Skeletal muscle satellite cell (primary cell): ENCODE results near the gene ZNF22. TPM values are rescaled to one million over a fixed set of nuclear protein-coding genes. Genes with fewer than 3 reads are reported as not detected.
A peak's percentile ranks its signal among the peaks of the same experiment; 100 is the strongest.

ENCODE experiments used
- H3K27me3 ChIP-seq: 2 replicates; pipeline ENCODE4 v1.7.0; 2013; ENCODE audit warnings: low read length; ENCODE audit not compliant: control insufficient read depth, insufficient read depth
- H3K36me3 ChIP-seq: 2 replicates; pipeline ENCODE4 v1.7.0; 2013; ENCODE audit warnings: mild to moderate bottlenecking, control low read depth, low read length; ENCODE audit not compliant: insufficient read depth
- H3K4me1 ChIP-seq: 2 replicates; pipeline ENCODE4 v1.7.0; 2013; ENCODE audit warnings: low read length; ENCODE audit not compliant: control insufficient read depth, insufficient read depth
- H3K4me2 ChIP-seq: 2 replicates; pipeline ENCODE4 v1.7.0; 2013; ENCODE audit warnings: mild to moderate bottlenecking, low read length
- H3K4me3 ChIP-seq: 2 replicates; pipeline ENCODE4 v1.7.0; 2013; ENCODE audit warnings: low read length
- H3K9ac ChIP-seq: 2 replicates; pipeline ENCODE4 v1.7.0; 2013; ENCODE audit warnings: mild to moderate bottlenecking, low read depth, low read length, moderate library complexity
- H3K9me3 ChIP-seq: replicated peaks from 2 replicates; pipeline ENCODE4 v1.7.0; 2013; ENCODE audit warnings: mild to moderate bottlenecking, control low read depth, low read length
- total RNA-seq: library from RNA; depleted of rRNA; stranded (reverse); fragments of >200 nt; gene quantifications from 2 replicates; pipeline ENCODE4 v1.2.3, GENCODE V29; 2012; rRNA removed

ZNF22 gene
- 9.2 and 9.4 TPM in 2 replicates for total RNA-seq

DNA sequence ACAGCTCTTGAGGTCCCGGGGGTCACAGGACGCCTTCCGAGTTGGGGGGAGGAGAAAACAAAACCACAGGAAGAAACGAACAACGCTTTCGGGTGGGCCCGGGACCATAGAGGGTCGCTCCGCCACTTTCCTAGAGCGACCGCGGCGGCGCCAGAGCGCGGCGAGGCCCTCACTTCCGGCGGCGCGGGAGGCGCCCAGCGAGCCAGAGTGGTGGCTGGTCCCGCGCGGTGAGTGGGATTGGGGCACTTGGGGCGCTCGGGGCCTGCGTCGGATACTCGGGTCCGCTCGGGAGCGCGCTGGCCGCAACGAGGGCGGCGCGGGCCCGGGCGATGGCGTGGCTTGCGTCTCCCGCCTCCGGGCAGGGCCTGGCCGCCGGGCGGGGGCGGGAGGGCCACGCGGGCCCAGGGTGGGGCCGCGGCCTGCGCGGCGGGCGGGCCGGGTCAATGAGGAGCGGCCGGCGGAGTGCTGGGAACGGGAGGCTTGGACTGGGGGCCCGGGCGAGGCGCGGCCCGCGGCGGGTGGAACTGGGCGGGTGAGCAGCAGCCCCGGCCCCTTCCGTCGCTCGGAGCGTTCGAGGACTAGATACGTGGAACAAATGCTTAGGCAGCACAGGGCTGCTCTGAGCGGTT lies at the start of gene ZNF22:
Gene ZNF22, plus strand, starts transcription at position 172 of the 629 bp plus-strand sequence. CDS start 2,446 bp downstream, outside the sequence.
- no peaks in the 10 kb centered on the region for H3K9me3 ChIP-seq
- H3K36me3 ChIP-seq: peaks cover 11% of the 10 kb centered on the region
- peak within 1 kb of the TSS; percentile 86 for H3K4me2 ChIP-seq
- H3K27me3 ChIP-seq: no peaks in the 10 kb centered on the region
- H3K9ac ChIP-seq: peak within 1 kb of the TSS; percentile 85
- peak within 1 kb of the TSS; percentile 68 for H3K4me3 ChIP-seq
- peaks cover 43% of the 10 kb centered on the region for H3K4me1 ChIP-seq

DNA sequence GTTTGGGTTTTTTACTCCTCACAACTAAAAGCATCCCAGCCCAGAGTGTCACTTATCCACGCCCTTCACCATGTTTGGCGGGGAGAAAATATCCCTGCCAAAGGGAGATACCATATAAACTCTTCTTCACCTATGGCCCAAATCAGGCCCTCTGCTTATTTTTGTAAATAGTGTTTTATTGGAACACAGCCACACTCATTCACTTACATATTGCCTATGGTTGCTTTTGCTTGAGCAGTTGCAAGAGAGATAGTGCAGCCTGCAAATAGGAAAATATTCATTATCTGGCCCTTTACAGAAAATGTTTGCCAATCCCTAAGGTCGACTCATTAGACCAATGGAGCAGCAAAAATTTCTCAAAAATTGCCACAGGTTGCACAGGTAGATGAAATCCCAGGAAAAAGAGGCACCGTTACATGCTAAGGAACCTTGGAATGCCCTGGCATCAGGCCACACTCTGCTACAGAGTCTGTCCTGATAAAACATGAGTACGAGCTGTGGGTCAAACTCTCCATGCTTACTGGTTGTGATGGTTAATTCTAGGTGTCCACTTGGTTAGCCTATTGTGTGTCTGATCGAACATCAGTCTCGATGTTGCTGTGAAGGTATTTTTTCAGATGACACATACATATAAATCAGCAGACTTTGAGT lies 49.0 kb upstream of the ZNF22 start:
- no peaks in the 10 kb centered on the region for H3K4me1 ChIP-seq
- peaks cover 2% of the 10 kb centered on the region for H3K36me3 ChIP-seq

DNA sequence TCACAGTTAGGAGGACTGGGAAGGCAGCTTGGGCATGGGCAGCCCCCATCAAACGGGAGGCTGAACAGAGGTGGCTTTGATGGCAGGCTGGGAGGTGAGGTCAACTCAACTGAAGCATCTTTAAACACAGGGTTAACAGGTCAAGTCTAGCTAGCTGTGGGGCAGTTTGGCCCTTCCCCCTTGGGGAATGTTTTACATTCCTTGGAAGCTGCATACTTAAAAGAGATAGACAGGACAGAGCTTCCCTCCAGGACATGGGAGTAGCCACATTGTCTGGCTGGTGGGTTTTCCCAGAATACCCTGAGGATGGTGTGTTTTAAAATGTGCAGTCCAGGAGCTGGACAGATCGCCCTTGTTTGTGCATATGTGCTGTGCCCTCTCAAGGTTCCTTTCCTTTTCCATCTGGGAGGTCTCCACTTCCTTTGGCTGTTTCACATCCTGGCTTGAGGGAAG lies 47.9 kb upstream of the ZNF22 start:
- Histone ChIP-seq H3K9ac (no peak overlapping the region), H3K9me3 (no peaks in the 10 kb centered on the region), H3K4me3 (no peak overlapping the region), H3K36me3 (peaks cover 4% of the 10 kb centered on the region), H3K27me3 (no peaks in the 10 kb centered on the region), H3K4me2 (no peak overlapping the region), H3K4me1 (peaks cover under 1% of the 10 kb centered on the region)

More for the DNA sequence above, 49.0 kb upstream of the ZNF22 start:
- H3K4me2 ChIP-seq: no peak overlapping the region
- H3K4me3 ChIP-seq: no peak overlapping the region
- H3K9me3 ChIP-seq: no peaks in the 10 kb centered on the region
- no peaks in the 10 kb centered on the region for H3K27me3 ChIP-seq
- no peak overlapping the region for H3K9ac ChIP-seq

DNA sequence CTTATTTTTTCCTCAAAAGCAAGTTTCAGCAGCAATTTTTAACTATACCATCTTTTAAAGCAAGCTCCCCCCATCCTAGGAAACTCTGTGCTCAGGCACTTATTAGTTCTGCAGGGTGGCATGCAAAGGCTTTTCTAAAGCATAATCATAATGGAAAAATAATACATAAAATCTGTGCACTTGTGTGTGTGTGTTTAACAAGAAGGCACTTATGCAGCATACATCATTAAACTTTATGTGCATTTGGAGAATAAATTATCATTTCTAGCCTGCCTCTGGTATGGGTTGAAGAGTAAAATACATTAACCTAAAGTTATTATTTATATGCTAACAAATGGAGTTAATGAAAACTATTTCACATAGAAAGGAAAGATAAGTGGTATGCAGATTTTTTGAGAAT lies 46.7 kb upstream of the ZNF22 start:
- Histone ChIP-seq H3K4me2 (no peak overlapping the region), H3K27me3 (no peaks in the 10 kb centered on the region), H3K9me3 (no peaks in the 10 kb centered on the region), H3K4me1 (peaks cover 11% of the 10 kb centered on the region), H3K4me3 (no peak overlapping the region), H3K9ac (no peak overlapping the region), H3K36me3 (peaks cover 4% of the 10 kb centered on the region)

DNA sequence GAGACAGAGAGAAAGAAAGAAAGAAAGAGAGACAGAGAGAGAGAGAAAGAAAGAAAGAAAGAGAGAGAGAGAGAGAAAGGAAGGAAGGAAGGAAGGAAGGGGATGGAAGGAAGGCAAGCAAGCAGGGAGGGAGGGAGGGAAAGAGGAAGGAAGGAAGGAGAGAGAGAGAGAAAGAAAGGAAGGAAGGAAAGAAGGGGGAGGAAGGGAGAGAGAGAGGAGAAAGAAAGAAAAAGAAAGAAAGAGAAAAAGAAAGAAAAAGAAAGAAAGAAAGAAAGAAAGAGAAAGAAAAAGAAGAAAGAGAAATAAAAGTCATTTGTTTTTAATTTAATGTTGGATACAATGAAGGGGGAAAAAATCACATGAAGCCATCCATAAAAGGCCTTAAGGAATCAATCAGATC lies 45.8 kb upstream of the ZNF22 start:
- H3K4me2 ChIP-seq: no peak overlapping the region

DNA sequence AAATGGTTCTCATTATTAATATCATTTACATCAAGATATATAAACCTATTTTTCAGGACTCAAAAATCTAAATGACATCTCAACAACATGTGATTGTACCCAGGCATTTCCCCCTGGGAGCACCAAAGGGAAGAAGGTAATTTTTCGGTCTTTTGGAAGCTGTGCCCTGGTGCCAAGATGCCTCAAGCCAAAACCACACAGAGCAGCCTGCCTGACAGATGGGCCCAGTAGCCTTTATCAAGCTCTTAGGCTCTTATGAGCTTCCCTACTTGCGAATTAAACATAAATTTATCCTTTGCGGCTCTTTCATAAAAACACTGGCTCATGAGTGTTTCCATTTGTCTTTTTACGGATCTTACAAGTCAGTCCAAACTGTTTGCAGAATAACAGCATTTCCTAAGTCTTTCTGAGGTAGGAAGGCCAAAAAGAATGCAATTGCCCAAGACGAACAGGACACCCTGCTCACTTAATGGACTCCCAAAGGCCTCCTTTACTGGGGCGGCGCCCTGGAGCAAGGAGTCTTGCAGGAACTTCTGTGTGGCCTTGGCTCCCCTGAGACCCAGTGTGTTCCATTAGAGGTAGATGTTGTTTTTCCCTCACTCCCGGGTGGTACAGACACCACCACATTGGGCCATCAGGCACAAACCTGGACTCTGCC lies 45.2 kb upstream of the ZNF22 start:
- no peaks in the 10 kb centered on the region for H3K9me3 ChIP-seq
- H3K4me1 ChIP-seq: peaks cover 21% of the 10 kb centered on the region
- H3K9ac ChIP-seq: no peak overlapping the region
- H3K27me3 ChIP-seq: no peaks in the 10 kb centered on the region
- peaks cover 4% of the 10 kb centered on the region for H3K36me3 ChIP-seq
- H3K4me3 ChIP-seq: no peak overlapping the region
- H3K4me2 ChIP-seq: no peak overlapping the region

More for the DNA sequence above, 45.8 kb upstream of the ZNF22 start:
- Histone ChIP-seq H3K9me3 (no peaks in the 10 kb centered on the region), H3K4me1 (peaks cover 15% of the 10 kb centered on the region), H3K36me3 (peaks cover 4% of the 10 kb centered on the region), H3K27me3 (no peaks in the 10 kb centered on the region), H3K9ac (no peak overlapping the region), H3K4me3 (no peak overlapping the region)

DNA sequence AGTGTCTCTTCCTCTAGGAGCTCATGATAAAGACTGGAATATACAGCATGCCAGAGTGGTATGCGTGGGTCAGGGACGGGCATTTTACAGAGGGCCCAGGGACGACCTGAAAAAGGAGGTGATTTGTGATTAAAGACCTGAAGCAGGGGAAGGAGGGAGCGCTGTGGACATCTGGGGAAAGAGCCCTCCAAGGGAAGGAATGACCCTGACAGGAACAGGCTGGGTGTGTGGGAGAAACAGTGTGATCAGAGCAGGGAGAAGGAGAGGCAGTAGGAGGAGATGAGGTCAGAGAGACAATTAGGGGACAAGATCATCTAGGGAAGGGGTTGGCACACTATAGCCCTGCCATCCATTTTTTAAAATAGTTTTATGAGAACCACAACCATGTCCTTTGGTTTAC lies 44.5 kb upstream of the ZNF22 start:
- Histone ChIP-seq H3K9ac (no peak overlapping the region), H3K4me3 (no peak overlapping the region), H3K4me1 (peaks cover 27% of the 10 kb centered on the region), H3K4me2 (no peak overlapping the region), H3K27me3 (no peaks in the 10 kb centered on the region), H3K36me3 (peaks cover 4% of the 10 kb centered on the region), H3K9me3 (no peaks in the 10 kb centered on the region)

DNA sequence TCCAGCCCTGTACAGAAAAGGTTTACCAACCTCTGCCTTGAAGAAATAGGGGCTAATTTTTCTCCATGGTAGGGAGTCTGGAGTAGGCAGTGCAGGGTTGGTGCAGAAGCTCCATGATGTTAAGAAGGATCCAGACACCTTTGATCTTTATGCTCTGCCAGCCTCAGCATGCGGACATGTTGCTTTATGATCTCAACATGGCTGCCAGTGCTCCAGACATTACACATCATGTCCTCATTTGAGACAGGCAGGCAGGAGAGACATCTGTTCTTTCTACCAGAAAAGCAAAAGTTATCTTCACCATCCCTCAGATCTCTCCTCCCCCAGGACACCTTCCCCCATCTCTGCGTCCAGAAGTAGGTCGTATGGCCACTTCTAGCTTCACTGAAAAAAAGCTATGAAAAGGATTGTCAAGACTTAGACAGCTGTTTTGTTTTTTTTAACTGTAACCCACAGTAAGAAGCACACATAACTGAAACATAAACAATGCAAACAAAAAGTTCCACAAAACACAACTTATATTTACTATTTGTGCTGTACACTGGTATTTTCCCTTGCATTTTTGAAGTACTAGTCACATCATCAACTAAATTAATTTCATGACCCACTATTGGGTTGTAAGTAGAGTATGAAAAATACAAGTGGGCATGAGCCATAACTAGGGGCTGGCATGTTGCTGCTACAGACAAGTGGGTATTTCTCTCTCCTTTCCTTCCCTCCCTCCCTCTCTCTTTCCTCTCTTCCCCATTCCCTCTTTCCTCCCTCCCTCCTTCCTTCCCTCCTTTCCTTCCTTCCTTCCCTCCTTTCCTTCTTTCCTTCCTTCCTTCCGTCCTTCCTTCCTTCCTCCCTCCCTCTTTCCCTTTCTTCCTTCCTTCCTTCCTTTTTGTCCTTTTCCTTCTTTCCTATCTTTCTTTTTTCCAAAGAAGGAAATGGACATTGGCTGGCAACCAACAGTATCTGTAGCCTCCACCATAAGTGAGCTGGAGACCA lies 43.7 kb upstream of the ZNF22 start:
- H3K9ac ChIP-seq: no peak overlapping the region
- H3K36me3 ChIP-seq: peaks cover 4% of the 10 kb centered on the region
- no peaks in the 10 kb centered on the region for H3K9me3 ChIP-seq
- peaks cover 28% of the 10 kb centered on the region for H3K4me1 ChIP-seq
- H3K4me2 ChIP-seq: no peak overlapping the region
- H3K4me3 ChIP-seq: no peak overlapping the region
- no peaks in the 10 kb centered on the region for H3K27me3 ChIP-seq

DNA sequence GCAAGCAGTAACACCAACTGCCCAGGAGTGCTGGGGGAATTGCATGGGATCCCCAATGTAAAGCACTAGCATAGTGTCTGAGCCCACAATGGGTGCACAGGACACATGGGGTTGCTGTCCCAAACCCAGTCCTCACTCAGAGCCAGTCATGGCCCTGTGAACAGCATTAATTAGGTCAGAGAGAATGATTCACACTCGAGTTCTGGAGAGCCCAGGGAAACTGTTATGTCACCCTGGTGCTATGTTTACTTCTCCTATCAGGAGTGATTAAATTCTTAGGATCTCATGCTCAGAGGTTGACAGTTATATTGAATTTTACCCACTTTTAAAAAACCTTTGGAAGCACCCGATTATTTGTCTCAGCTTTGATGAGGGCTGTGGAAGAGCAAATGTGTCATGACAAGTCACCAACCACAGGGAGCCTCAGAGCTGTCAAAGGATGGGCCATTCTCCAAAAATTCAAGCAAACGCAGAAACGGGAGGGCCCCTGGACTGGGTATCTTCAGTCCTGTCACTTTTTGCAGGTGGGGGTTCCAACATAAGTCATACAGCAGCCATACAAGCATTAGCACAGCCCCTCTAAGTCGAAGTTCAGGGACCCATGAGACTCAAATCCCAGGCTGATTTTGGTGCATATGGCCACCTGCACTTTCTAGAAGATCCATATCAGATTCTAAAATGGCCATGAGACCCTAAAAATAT lies 42.4 kb upstream of the ZNF22 start:
- peaks cover 4% of the 10 kb centered on the region for H3K36me3 ChIP-seq
- peak overlapping the region; percentile 87 for H3K4me2 ChIP-seq
- peaks cover 34% of the 10 kb centered on the region for H3K4me1 ChIP-seq
- H3K9ac ChIP-seq: peak overlapping the region; percentile 91
- H3K4me3 ChIP-seq: peak overlapping the region; percentile 97
- no peaks in the 10 kb centered on the region for H3K9me3 ChIP-seq
- no peaks in the 10 kb centered on the region for H3K27me3 ChIP-seq

DNA sequence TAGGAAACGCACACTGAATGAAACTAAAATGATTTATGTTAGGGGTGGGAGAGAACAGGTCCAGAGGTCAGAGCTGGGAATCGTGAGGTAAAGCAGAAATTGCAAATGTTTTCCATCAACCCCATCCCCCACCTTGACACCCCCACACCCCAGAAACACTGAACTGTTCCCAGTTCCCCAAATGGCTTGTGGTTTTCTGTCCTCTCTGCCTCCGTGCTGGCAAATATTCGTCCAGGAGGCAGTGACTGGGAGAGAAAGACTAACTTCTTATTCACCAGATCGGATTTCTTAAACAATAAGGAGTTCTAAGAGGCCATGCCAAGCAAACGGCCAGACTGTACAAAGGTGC lies 41.9 kb upstream of the ZNF22 start:
- Histone ChIP-seq H3K27me3 (no peaks in the 10 kb centered on the region), H3K9ac (peak overlapping the region; percentile 91), H3K4me2 (peak overlapping the region; percentile 87), H3K4me1 (peaks cover 39% of the 10 kb centered on the region), H3K4me3 (peak overlapping the region; percentile 97), H3K36me3 (peaks cover 4% of the 10 kb centered on the region), H3K9me3 (no peaks in the 10 kb centered on the region)
